Memory B cell (primary cell): ENCODE results near the gene AP1S3.

Experiments used
- ATAC-seq: fragments of 150-1000 bp; cut with Tn5 transposase; 2 replicates; pipeline ENCODE4 v1.10.0; 2021; ENCODE audit warnings: low read depth, mild to moderate bottlenecking, moderate library complexity
- DNase-seq, 2 donors: peaks; one replicate each; pipeline ENCODE4 v3.0.0; 2022; ENCODE audit warnings: low spot score in 2 of 2
- H3K27ac Mint-ChIP-seq: one replicate; pipeline ENCODE4 v1.8.0; 2022; ENCODE audit warnings: mild to moderate bottlenecking, moderate library complexity, mixed read lengths
- H3K27me3 Mint-ChIP-seq: one replicate; pipeline ENCODE4 v1.8.0; 2022; ENCODE audit warnings: mixed read lengths
- H3K36me3 Mint-ChIP-seq: one replicate; pipeline ENCODE4 v1.8.0; 2022; ENCODE audit warnings: mild to moderate bottlenecking, mixed read lengths
- H3K4me1 Mint-ChIP-seq: one replicate; pipeline ENCODE4 v1.8.0; 2022; ENCODE audit warnings: mixed read lengths
- H3K4me3 Mint-ChIP-seq: one replicate; pipeline ENCODE4 v1.8.0; 2022; ENCODE audit warnings: mild to moderate bottlenecking, moderate library complexity, mixed read lengths
- H3K9me3 Mint-ChIP-seq: one replicate; pipeline ENCODE4 v1.8.0; 2022; ENCODE audit warnings: mixed read lengths

The AP1S3 gene

DNA sequence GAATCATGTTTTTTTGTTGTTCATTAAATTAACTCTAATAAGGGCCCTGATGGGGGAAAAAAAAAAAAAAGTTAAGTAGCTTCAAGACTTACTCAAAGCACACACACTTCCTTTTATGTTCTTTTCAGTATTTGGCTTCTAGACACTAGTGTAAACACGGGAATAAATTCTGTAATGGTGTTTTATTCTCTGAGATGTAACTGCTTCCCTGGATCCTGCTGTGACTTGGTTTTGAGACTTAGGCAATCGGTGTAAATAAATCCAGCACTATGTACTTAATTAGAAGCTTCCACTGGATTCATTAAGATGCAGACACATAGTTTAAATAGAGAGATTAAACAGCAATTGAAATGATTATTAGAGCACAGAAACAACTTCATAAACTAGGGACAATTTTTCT lies 26.1 kb upstream of the AP1S3 start:
- Mint-ChIP-seq H3K4me1 (peaks cover 28% of the 10 kb centered on the region), H3K27ac (no peak overlapping the region), H3K36me3 (no peaks in the 10 kb centered on the region), H3K4me3 (no peak overlapping the region), H3K27me3 (no peaks in the 10 kb centered on the region), H3K9me3 (no peaks in the 10 kb centered on the region)
- DNase-seq: no peak
- ATAC-seq: no peak

DNA sequence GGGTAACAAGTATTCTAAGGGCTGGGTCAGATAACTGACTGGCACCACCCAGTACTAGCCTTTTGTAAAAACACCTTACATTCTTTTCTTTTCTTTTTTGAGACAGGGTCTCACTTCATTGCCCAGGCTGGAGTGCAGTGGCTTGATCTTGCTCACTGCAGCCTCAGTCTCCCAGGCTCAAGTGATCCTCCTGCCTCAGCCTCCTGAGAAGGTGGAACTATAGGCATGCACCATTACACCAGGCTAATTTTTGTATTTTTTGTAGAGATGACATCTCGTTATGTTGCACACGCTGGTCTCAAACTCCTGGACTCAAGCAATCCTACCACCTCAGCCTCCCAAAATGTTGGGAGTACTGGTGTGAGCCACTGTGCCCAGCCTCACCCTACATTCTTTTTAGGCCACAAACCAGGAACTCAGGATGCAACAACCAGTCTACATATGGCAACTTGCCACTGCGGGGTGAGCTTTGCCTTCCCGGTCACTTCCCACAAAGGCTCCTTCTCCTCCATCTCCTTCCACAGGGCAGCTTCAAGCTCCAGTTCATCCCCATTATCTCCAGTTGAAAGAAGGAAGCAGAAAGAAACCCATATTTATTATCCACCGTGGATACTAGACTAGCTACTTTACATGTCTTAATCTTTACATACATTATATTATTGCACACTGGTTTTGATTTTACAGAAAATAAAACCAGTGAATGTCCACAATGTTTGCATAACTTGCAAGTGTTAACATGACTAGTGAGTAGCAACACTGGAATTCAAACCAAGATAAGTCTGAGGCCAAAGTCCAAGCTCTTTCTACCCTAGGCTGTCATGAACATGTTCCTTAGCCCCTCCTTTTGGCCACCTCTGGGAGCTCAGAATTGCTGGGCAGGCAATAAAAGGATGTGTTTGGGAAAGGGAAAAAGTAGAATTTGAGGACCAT lies 23.7 kb upstream of the AP1S3 start:
- Mint-ChIP-seq H3K27me3 (no peaks in the 10 kb centered on the region), H3K9me3 (no peaks in the 10 kb centered on the region), H3K36me3 (no peaks in the 10 kb centered on the region), H3K4me1 (peaks cover 25% of the 10 kb centered on the region), H3K27ac (peak overlapping the region; percentile 24), H3K4me3 (no peak overlapping the region)
- no peak for DNase-seq
- no peak for ATAC-seq

DNA sequence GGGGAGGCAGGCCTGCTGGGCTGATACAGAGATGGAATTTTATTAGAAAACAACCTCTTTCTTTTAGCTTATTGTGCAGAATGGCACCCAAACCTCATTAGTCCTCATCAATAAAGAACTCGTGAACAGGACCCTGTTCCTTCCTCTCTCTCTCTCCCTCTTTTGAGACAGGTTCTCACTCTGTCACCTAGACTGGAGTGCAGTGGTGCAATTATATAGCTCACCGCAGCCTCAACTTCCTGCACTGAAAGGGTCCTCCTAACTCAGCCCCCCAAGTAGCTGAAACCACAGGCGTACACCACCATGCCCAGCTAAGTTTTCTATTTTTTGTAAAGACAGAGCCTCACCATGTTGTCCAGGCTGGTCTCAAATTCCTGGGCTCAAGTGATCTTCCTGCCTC lies 21.7 kb upstream of the AP1S3 start:
- no peak for ATAC-seq
- Mint-ChIP-seq H3K27ac (peak overlapping the region; percentile 43), H3K9me3 (no peaks in the 10 kb centered on the region), H3K4me1 (peaks cover 16% of the 10 kb centered on the region), H3K36me3 (no peaks in the 10 kb centered on the region), H3K4me3 (no peak overlapping the region), H3K27me3 (no peaks in the 10 kb centered on the region)
- DNase-seq: no peak

DNA sequence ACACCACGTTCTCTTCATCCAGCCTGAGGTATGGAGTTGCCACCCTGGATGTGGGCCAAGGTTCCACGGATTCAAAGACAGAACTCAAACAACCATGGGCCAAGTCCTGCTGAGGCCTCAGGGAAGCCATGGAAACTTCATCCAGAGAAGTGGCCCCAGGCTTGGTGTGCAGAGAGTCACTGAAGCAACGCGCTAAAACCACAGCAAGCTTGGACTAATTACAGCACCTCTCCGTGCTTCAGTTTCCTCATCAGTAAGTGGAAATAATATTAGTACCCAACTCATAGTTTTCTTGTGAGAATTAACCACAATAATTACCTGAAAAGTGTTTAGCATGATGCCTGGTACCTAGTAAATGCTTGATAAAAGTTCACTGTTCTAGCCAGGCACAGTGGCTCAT lies 19.2 kb upstream of the AP1S3 start:
- ATAC-seq: peak; percentile 34

DNA sequence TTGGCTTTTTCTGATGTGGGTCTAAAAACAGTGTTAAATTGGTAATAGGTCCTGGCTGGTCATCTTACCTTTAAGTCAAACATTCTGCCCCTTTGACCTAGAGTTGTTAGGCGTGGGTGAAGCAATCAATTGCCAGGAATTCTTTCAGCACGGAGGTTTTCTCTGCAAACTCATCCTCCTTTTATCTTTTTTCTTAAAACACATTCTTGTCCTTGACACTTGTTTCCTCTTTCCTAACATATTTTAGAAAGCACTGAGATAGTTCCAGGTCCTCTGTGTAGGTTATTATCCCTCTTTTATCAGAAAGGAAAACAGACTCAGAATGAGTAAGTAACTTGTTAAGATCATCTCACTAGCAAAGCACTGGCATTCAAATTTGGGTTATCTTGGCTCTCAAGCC lies 18.6 kb upstream of the AP1S3 start:
- peaks cover 2% of the 10 kb centered on the region for H3K9me3 Mint-ChIP-seq
- no peak for ATAC-seq
- H3K4me3 Mint-ChIP-seq: no peak overlapping the region
- H3K4me1 Mint-ChIP-seq: peaks cover 16% of the 10 kb centered on the region
- no peaks in the 10 kb centered on the region for H3K27me3 Mint-ChIP-seq
- no peak for DNase-seq
- H3K36me3 Mint-ChIP-seq: peaks cover 4% of the 10 kb centered on the region
- peak overlapping the region; percentile 75 for H3K27ac Mint-ChIP-seq

More for the DNA sequence above, 19.2 kb upstream of the AP1S3 start:
- no peak for DNase-seq
- no peaks in the 10 kb centered on the region for H3K36me3 Mint-ChIP-seq
- H3K27ac Mint-ChIP-seq: peak overlapping the region; percentile 75
- no peaks in the 10 kb centered on the region for H3K27me3 Mint-ChIP-seq
- peak overlapping the region; percentile 32 for H3K4me3 Mint-ChIP-seq
- no peaks in the 10 kb centered on the region for H3K9me3 Mint-ChIP-seq
- peaks cover 16% of the 10 kb centered on the region for H3K4me1 Mint-ChIP-seq

DNA sequence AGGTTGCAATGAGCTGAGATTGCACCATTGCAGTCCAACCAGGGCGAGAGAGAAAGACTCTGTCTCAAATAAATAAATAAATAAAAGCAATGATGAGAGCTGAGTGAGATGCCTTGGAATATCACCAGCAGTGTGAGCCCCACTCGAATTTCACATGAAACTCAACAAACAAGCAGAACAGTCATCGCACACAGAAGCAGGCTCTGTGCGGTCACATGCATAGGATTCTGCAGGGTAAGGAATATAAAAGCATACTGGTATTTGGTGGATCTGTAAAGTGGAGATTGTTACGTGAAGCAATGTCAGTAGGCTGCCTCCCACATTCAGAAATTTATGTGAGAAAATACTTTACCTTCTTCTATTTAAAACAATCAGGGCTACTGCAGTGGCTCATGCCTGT lies 18.0 kb upstream of the AP1S3 start:
- ATAC-seq: no peak
- Mint-ChIP-seq H3K9me3 (peaks cover 3% of the 10 kb centered on the region), H3K4me1 (peaks cover 14% of the 10 kb centered on the region), H3K27ac (peak overlapping the region; percentile 36), H3K27me3 (no peaks in the 10 kb centered on the region), H3K36me3 (peaks cover 9% of the 10 kb centered on the region), H3K4me3 (no peak overlapping the region)
- DNase-seq: no peak

DNA sequence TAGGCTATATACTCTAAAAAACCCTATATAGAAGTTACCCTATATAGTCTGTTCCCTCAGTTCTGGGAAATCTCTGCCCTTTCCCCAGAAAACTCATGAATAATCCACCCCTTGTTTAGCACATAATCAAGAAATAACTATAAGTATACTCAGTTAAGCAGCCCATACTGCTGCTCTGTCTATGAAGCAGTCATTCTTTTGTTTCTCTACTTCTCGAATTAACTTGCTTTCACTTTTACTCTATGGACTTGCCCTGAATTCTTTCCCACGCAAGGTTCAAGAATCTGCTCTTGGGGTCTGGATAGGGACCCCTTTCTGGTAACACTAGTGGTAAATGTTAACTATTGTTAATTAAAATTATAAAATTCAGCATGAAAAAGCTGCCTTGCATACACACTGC lies 17.4 kb upstream of the AP1S3 start:
- peak overlapping the region; percentile 48 for H3K4me3 Mint-ChIP-seq

DNA sequence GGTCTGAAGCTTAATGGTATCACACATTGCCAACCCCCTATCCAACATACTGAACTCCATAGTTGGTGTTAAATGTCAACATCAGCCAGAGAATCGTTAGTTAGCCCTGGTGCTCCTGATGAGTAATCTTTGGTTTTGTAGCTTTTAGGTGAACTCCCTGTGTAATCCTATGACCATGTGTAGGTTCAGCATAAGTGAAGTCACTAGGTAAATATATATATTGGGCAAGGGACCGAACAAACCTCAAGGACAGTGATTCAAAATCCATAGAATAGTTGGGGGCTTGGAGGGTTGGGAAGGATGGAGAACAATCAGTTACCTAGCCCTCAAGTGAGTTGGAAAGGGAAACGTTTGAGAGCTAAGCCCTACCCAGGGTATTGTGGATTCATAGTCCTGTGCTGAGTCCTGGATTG lies 16.0 kb upstream of the AP1S3 start:
- no peak for ATAC-seq
- no peak for DNase-seq
- Mint-ChIP-seq H3K4me3 (no peak overlapping the region), H3K9me3 (peaks cover 6% of the 10 kb centered on the region), H3K36me3 (peaks cover 24% of the 10 kb centered on the region), H3K27me3 (no peaks in the 10 kb centered on the region), H3K4me1 (peaks cover 14% of the 10 kb centered on the region), H3K27ac (peak overlapping the region; percentile 70)

More for the DNA sequence above, 17.4 kb upstream of the AP1S3 start:
- Mint-ChIP-seq H3K9me3 (peaks cover 6% of the 10 kb centered on the region), H3K4me1 (peaks cover 14% of the 10 kb centered on the region), H3K27ac (peak overlapping the region; percentile 36), H3K27me3 (no peaks in the 10 kb centered on the region), H3K36me3 (peaks cover 14% of the 10 kb centered on the region)
- DNase-seq (no peak), ATAC-seq (peak; percentile 63)

DNA sequence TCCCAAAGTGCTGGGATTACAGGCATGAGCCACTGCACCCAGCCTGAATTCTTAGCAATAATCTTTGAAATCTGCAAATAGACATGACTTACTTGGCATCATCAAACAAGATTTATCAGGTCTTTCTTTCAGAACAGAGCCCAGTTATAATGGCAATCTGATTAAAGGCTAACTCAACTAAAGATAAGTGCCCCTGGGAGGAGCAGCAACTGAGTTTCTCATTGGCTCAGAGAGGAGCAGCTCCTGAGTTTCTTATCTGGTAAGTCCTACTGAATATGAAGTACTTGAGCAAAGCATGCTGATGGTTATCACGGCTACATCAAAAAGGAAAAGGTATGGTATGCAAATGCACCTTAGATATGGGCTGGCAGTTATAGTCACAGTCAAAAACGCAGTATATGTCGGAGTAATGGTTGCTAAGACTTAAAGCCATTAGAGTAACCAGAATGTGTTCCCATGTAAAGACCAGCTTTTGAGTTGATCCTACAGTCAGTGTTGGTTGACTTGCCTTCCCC lies 15.0 kb upstream of the AP1S3 start:
- Mint-ChIP-seq H3K9me3 (peaks cover 6% of the 10 kb centered on the region), H3K27me3 (no peaks in the 10 kb centered on the region), H3K4me1 (peaks cover 14% of the 10 kb centered on the region), H3K27ac (no peak overlapping the region), H3K4me3 (no peak overlapping the region), H3K36me3 (peaks cover 27% of the 10 kb centered on the region)
- DNase-seq: no peak
- no peak for ATAC-seq

DNA sequence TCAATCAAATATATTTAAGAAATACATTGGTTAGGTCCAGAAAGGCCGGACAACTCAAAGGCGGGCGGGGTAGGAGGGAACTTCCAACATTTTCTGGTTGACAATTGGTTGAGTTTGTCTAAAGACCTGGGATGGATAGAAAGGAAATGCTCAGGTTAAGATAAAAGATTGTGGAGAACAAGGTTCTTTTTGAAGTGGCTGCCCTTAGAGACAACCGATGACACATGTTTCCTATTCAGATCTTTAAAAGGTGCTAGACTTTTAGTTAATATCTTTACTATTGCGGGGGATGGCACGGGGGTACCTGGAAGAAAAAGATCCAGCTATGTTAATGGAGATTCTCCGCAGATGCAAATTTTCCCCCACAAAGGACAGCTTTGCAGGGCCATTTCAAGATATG lies 10.0 kb upstream of the AP1S3 start:
- no peaks in the 10 kb centered on the region for H3K27me3 Mint-ChIP-seq
- peaks cover 6% of the 10 kb centered on the region for H3K9me3 Mint-ChIP-seq
- ATAC-seq (no peak), DNase-seq (no peak)
- H3K4me1 Mint-ChIP-seq: peaks cover 3% of the 10 kb centered on the region
- H3K36me3 Mint-ChIP-seq: peaks cover 32% of the 10 kb centered on the region
- peak overlapping the region; percentile 4 for H3K27ac Mint-ChIP-seq
- no peak overlapping the region for H3K4me3 Mint-ChIP-seq

DNA sequence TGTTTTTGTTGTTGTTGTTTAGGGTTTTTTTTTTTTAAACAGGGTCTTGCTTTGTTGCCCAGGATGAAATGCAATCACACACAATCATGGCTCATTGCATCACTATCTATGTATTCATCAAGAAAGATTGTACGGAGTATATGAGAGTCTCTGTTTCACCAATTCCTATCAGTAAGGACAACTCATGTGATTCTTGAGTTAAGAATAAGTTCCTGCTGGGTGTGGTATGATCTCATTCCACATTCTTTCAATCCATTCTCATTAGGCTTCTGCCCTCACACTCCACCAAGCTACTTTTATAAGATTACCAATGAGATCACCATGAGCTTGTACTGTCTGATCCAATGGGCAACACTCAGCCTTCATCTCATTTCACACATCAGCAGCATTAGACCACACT lies 9.1 kb upstream of the AP1S3 start:
- Mint-ChIP-seq H3K27ac (peak overlapping the region; percentile 6), H3K9me3 (peaks cover 6% of the 10 kb centered on the region)
- no peak for ATAC-seq

DNA sequence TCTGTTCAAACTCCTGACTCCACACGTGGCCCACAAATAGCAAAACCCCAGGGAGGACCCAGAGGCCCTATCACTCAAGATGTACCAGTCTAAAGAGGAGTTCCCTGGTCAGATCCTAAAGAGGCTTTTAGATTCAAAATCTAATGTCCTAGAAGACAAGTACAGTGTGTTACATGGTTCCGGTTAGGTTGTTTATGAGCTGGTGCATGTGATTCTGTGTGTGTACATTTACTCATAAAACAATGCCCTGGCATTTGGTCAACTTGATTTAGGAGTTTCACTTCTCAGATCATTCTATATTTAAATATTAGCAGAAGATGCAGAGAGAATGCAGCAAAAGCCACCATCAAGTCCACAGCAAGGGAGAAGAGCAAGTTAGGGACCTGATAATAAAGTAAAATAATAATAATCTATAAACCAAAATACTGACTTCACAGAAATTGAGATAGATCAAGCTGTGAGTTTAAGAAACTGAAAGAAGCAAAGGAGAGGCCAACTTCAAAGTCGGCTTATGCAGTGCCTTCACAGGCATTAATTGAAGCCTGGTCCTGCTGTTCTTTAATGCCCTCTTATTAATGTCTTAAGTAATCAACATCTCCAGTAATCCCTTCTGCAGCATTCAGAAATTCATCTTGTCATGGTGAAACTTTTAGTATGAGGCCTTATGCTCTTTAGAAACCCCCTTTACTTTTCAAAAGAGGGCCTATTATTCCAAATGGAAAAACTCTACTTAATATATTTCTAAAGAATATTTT lies 4.2 kb upstream of the AP1S3 start:
- Mint-ChIP-seq H3K9me3 (no peaks in the 10 kb centered on the region), H3K4me1 (peaks cover 12% of the 10 kb centered on the region), H3K27ac (peak overlapping the region; percentile 98), H3K27me3 (no peaks in the 10 kb centered on the region), H3K36me3 (peaks cover 3% of the 10 kb centered on the region), H3K4me3 (no peak overlapping the region)
- ATAC-seq (no peak), DNase-seq (no peak)

More for the DNA sequence above, 9.1 kb upstream of the AP1S3 start:
- Mint-ChIP-seq H3K36me3 (peaks cover 32% of the 10 kb centered on the region), H3K27me3 (no peaks in the 10 kb centered on the region), H3K4me1 (peaks cover 5% of the 10 kb centered on the region), H3K4me3 (no peak overlapping the region)
- no peak for DNase-seq

DNA sequence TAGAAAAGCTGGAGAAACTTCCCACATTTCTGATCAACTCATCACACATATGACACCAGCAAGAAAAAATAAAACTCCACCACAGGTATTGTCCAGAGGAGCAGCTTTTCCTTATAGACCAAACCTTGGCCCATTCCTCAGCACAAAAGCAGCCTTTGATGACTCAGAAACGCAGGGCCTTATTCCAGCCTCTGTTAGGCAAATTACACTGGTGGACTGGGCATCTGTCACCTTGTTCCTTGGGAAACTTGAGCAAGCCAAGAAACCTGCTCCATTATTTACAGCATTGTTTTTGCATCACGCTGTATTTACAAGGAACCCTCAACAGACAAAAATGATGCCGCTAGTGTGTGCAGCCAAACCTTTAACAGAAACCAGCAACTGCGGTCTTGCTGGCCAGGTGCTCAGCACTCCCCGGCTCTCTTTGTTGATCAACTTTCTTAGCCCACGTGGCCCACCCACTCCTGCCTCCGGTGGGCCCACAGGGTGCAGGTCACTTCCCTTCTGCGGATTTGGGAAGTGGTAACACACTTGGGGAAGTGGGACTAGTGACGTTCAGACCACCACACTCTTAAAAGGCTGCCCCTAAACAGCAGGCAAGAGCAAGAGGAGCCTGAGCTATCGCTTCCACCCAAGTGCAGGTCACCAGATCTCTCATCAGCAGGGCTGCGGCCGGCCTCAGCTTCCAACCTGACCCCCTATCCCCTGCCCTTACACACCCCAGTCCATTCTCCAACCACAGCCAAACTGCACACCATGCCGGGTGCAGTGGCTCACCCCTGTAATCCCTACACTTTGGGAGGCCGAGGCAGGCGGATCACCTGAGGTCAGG lies 1.5 kb downstream of the AP1S3 start:
- Mint-ChIP-seq H3K4me3 (peak overlapping the region; percentile 95), H3K36me3 (peaks cover 13% of the 10 kb centered on the region), H3K27me3 (no peaks in the 10 kb centered on the region), H3K9me3 (no peaks in the 10 kb centered on the region), H3K4me1 (peaks cover 35% of the 10 kb centered on the region), H3K27ac (peak overlapping the region; percentile 98)
- DNase-seq: peak; percentile 69 to 91
- ATAC-seq: peak; percentile 68
